ENCODE results near the gene SUCLA2. TPM values are rescaled to one million over a fixed set of nuclear protein-coding genes. Genes with fewer than 3 reads are reported as not detected.
"Not testable (repeated sequence)": the region's sequence is repeated elsewhere in the genome, so short reads cannot be mapped to it uniquely, and the experiment has no call there.

SUCLA2 gene
- total and polyA plus RNA-seq, 12 donors: 20.4 to 104 (median 55.3) TPM

DNA sequence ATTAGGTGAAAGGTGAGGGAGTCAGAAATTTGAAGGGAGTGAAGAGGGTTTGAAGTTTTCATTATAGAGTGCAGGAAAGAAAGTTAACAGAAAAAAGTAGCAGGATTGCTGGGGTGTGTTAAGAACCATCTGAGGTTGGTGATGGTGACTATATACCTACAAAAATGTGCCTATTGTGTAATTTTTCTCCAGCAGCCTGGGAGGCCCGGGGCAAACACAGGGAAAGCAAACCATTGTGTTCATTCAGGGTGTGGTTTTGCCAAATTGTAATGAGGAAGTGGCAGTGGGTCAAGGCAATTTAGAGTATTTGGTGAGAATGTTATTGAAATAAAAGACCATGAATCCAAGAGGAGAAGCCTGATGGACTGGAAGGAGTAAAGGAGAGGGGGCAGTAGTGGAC lies 8.2 kb upstream of the SUCLA2 start:
- no peak for DNase-seq
- no peak overlapping the region for H3K27ac ChIP-seq
- no peaks in the 10 kb centered on the region for H3K36me3 ChIP-seq (replicated peaks in 1 of 2)
- intact Hi-C loops (cut with DNase I): no loop called here
- H3K27me3 ChIP-seq: no peaks in the 10 kb centered on the region
- TF ChIP-seq, protein P1, sequence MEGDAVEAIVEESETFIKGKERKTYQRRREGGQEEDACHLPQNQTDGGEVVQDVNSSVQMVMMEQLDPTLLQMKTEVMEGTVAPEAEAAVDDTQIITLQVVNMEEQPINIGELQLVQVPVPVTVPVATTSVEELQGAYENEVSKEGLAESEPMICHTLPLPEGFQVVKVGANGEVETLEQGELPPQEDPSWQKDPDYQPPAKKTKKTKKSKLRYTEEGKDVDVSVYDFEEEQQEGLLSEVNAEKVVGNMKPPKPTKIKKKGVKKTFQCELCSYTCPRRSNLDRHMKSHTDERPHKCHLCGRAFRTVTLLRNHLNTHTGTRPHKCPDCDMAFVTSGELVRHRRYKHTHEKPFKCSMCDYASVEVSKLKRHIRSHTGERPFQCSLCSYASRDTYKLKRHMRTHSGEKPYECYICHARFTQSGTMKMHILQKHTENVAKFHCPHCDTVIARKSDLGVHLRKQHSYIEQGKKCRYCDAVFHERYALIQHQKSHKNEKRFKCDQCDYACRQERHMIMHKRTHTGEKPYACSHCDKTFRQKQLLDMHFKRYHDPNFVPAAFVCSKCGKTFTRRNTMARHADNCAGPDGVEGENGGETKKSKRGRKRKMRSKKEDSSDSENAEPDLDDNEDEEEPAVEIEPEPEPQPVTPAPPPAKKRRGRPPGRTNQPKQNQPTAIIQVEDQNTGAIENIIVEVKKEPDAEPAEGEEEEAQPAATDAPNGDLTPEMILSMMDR (IDR thresholded peaks at IDR 0.05): no peak
- no peak for TF ChIP-seq POLR2A (IDR thresholded peaks at IDR 0.05)
- H3K9me3 ChIP-seq (replicated peaks in 1 of 3): no peaks in the 10 kb centered on the region
- H3K4me3 ChIP-seq: no peak overlapping the region
- no peaks in the 10 kb centered on the region for H3K4me1 ChIP-seq (replicated peaks in 1 of 2)
- 54 to 82% (median 64%) methylated on average over 1 of the region's 1 CpG for WGBS, 4 donors

DNA sequence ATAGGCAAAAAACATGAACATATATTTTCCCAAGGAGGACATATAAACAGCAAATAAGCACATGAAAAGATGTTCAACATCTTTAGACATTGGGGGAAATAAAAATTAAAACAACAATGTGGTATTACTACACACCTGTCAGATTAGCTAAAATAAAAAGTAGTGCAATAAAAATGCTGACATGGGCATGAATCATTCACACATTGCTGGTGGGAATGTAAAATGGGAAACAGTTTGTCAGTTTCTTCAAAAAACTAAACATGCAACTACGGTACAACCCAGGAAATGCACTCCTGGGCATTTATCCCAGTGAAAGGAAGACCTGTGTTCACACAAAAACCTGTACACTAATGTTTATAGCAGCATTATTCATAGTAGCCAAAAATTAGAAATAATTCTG lies 5.3 kb upstream of the SUCLA2 start:
- DNase-seq: no peak
- Histone ChIP-seq H3K9me3 (replicated peaks in 1 of 3) (no peaks in the 10 kb centered on the region), H3K36me3 (replicated peaks in 1 of 2) (no peaks in the 10 kb centered on the region), H3K27me3 (no peaks in the 10 kb centered on the region), H3K4me3 (no peak overlapping the region), H3K4me1 (replicated peaks in 1 of 2) (no peaks in the 10 kb centered on the region), H3K27ac (no peak overlapping the region)
- no peak for TF ChIP-seq POLR2A (IDR thresholded peaks at IDR 0.05)
- TF ChIP-seq, protein P1 (IDR thresholded peaks at IDR 0.05): no peak
- intact Hi-C loops (cut with DNase I): no loop called here
- WGBS, 4 donors: 57 to 76% (median 67%) methylated on average over 1 of the region's 1 CpG

DNA sequence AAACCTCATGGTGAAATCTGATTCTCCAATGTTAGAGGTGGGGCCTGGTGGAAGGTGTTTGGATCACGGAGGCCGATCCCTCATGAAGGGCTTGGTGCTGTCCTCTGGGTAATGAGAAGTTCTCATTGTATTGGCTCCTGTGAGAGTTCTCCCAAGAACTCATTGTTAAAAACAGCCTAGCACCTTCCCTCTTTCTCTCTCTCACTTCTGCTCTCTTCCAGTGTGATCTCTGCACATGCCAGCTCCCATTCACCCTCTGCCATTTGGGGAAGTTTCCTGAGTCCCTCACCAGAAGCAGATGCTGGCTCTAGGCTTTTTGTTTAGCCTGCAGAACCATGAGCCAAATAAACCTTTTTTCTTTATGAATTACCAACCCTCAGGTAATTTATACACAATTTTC lies 3.1 kb upstream of the SUCLA2 start:
- DNase-seq: peak in 2 of 7 donors; percentile 10 to 16
- H3K27ac ChIP-seq: no peak overlapping the region
- H3K9me3 ChIP-seq (replicated peaks in 1 of 3): no peaks in the 10 kb centered on the region
- no peak overlapping the region for H3K4me3 ChIP-seq
- peaks cover 0 to 10% of the 10 kb centered on the region in 2 donors for H3K4me1 ChIP-seq (replicated peaks in 1 of 2)
- 73 to 93% (median 91%) methylated on average over 2 of the region's 2 CpGs for WGBS, 4 donors
- intact Hi-C loops (cut with DNase I): no loop called here
- TF ChIP-seq, protein P1 (IDR thresholded peaks at IDR 0.05): no peak
- TF ChIP-seq POLR2A (IDR thresholded peaks at IDR 0.05): no peak
- H3K27me3 ChIP-seq: no peaks in the 10 kb centered on the region
- H3K36me3 ChIP-seq (replicated peaks in 1 of 2): no peaks in the 10 kb centered on the region

DNA sequence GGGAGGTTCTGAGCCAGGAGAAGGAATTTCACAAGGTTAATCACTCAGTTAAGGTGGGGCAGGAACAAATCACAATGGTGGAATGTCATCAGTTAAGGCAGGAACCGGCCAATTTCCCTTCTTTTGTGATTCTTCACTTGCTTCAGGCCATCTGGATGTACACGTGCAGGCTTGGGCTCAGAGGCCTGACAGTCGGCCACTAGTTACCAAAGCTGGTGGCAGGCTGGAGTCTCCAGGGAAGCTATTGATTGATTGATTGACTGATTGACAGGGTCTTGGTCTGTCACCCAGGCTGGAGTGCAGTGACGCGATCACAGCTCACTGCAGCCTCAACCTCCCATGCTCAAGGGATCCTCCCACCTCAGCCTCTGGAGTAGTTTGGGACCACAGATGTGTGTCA lies 926 bp upstream of the SUCLA2 start:
- Histone ChIP-seq H3K4me1 (replicated peaks in 1 of 2) (peaks cover 0 to 24% of the 10 kb centered on the region in 2 donors), H3K4me3 (peak overlapping the region in 1 of 4 donors; percentile 99)
- DNase-seq: peak in 2 of 7 donors; percentile 6 to 14
- WGBS, 4 donors: 60 to 64% (median 63%) methylated on average over 5 of the region's 5 CpGs
- H3K27me3 ChIP-seq; H3K36me3 ChIP-seq (replicated peaks in 1 of 2); H3K9me3 ChIP-seq (replicated peaks in 1 of 3); H3K27ac ChIP-seq; intact Hi-C loops (cut with DNase I): not testable (repeated sequence)

DNA sequence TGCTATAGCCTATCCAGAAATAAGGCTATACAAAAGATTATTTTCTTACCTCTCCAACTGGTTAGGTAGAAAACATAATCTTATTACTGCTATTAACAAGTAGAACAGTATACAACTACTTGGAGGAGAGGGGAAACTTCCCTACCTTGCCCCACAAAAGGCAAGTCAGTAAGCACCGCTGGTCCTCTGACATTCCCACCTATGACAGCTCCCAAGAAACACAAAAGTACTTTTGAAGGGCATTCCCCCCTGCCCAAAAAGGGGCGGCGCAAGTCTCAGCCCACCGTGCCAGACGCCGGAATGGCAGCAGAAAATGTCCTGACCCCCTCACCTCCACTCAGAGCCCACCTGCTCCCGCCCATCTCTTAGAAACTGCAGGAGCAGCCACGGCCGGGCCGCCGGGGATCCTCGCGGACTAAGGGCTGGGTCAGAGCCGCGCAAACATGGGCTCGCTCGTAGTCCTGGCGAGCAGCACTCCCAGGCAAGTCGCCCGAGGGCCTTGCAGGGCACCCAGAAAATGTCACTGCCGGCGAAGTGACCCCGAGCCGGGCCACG lies 437 bp downstream of the SUCLA2 start:
- Histone ChIP-seq H3K36me3 (replicated peaks in 1 of 2) (no peaks in the 10 kb centered on the region), H3K4me1 (replicated peaks in 1 of 2) (peaks cover 0 to 24% of the 10 kb centered on the region in 2 donors), H3K9me3 (replicated peaks in 1 of 3) (no peaks in the 10 kb centered on the region), H3K27ac (peak overlapping the region in 4 of 5 donors; percentile 28 to 90 (median 77)), H3K27me3 (no peaks in the 10 kb centered on the region), H3K4me3 (peak overlapping the region; percentile 36 to 99 (median 67))
- peak in 5 of 7 donors; percentile 21 to 59 (median 43) for DNase-seq
- TF ChIP-seq POLR2A (IDR thresholded peaks at IDR 0.05): no peak
- TF ChIP-seq, protein P1 (IDR thresholded peaks at IDR 0.05): no peak
- WGBS, 4 donors: 0% methylated on average over 1 to 25 of the region's 25 CpGs
- intact Hi-C loops (cut with DNase I): no loop called here

Measured in adrenal gland (tissue), 12 donors.